Panc1 (cell line): Measurements from ENCODE around the gene CABP2. TPM values are rescaled to one million over a fixed set of nuclear protein-coding genes. Genes with fewer than 3 reads are reported as not detected.

ENCODE experiments used
- ATAC-seq: fragments of 200-7000 bp; cut with Tn5 transposase; 2 replicates; pipeline ENCODE4 v1.9.1; 2020; ENCODE audit warnings: mild to moderate bottlenecking, moderate library complexity
- BruUV-seq: library from RNA; stranded (reverse); fragments of 400-500 nt; replicated peaks from 2 replicates; lab custom pipeline; 2021; lab: Mats Ljungman, UMichigan
- CTCF ChIA-PET: fragments of 300-600 bp; sonication (Branson Sonifier 250); formaldehyde crosslinking; loops from one replicate; lab custom pipeline; 2022; ENCODE audit warnings: antibody characterized with exemption; lab: Charles Lee
- POLR2A ChIA-PET: fragments of 300-600 bp; sonication (Branson Sonifier 250); formaldehyde crosslinking; loops from one replicate; lab custom pipeline; 2022; ENCODE audit warnings: antibody characterized with exemption; lab: Charles Lee
- DNase-seq: peaks from one replicate; pipeline ENCODE4 v3.0.0-alpha.2; 2010; ENCODE audit warnings: low read depth, low spot score
- H3K27ac ChIP-seq: 2 replicates; pipeline ENCODE4 v1.5.1; 2011; ENCODE audit warnings: mild to moderate bottlenecking, low read length, inconsistent platforms
- H3K27me3 ChIP-seq: fragments of 200-500 bp; sonication (Bioruptor generic); 2 replicates; pipeline ENCODE4 v1.6.0; 2014; ENCODE audit warnings: low read length, inconsistent platforms; ENCODE audit not compliant: control insufficient read depth, insufficient read depth
- H3K36me3 ChIP-seq: fragments of 200-500 bp; sonication (Bioruptor generic); 2 replicates; pipeline ENCODE4 v1.5.1; 2014; ENCODE audit warnings: inconsistent platforms, mild to moderate bottlenecking, low read length, moderate library complexity; ENCODE audit not compliant: control insufficient read depth, insufficient read depth
- H3K4me1 ChIP-seq: 2 replicates; pipeline ENCODE4 v1.5.1; 2011; ENCODE audit warnings: inconsistent platforms, mild to moderate bottlenecking, low read length, moderate library complexity; ENCODE audit not compliant: control insufficient read depth, insufficient read depth
- H3K4me3 ChIP-seq, 2 experiments: 2 replicates each; pipeline ENCODE4 v1.5.1; 2011 to 2012; ENCODE audit warnings: low read depth in 2 of 2, low read length in 2 of 2, mild to moderate bottlenecking in 2 of 2, inconsistent platforms in 1 of 2, moderate library complexity in 1 of 2
- H3K9me3 ChIP-seq: fragments of 200-500 bp; sonication (Bioruptor generic); 2 replicates; pipeline ENCODE4 v1.5.1; 2014; ENCODE audit warnings: low read depth, mild to moderate bottlenecking, inconsistent platforms, low read length, moderate library complexity; ENCODE audit not compliant: control insufficient read depth, insufficient read depth
- CTCF ChIP-seq: fragments of 450-650 bp; IDR thresholded peaks from 2 replicates; pipeline ENCODE4 v1.5.1; 2017; ENCODE audit warnings: mild to moderate bottlenecking
- POLR2AphosphoS5 ChIP-seq: IDR thresholded peaks from 2 replicates; pipeline ENCODE4 v1.6.1; 2012; ENCODE audit warnings: mild to moderate bottlenecking, low read depth, low read length, moderate library complexity
- REST ChIP-seq, 2 experiments: IDR thresholded peaks; 2 replicates each; pipeline ENCODE4 v1.6.1; 2011 to 2012; ENCODE audit warnings: low read depth in 2 of 2, control low read depth in 1 of 2, low read length in 1 of 2, mild to moderate bottlenecking in 1 of 2, moderate library complexity in 1 of 2; ENCODE audit not compliant: insufficient read depth in 1 of 2
- SIN3A ChIP-seq: IDR thresholded peaks from 2 replicates; pipeline ENCODE4 v1.6.1; 2012; ENCODE audit warnings: low read depth, mild to moderate bottlenecking, low read length, moderate library complexity, borderline replicate concordance; ENCODE audit not compliant: insufficient read depth
- TCF7L2 ChIP-seq: IDR thresholded peaks from 2 replicates; pipeline ENCODE4 v1.6.1; 2011; ENCODE audit warnings: mild to moderate bottlenecking, low read depth, low read length, inconsistent platforms
- in situ Hi-C: cut with HindIII; loops from 2 replicates; pipeline ENCODE4 v1.10.0; 2016; ENCODE audit warnings: low sequenced_read_pairs, low pct_unique_long_range_greater_than_20kb
- intact Hi-C: fragments of 100-400 bp; cut with micrococcal nuclease; formaldehyde crosslinking; loops from one replicate; pipeline ENCODE4 v1.10.0; 2022; ENCODE audit not compliant: unreplicated experiment
- total RNA-seq: library from RNA; stranded (reverse); gene quantifications from one replicate; pipeline ENCODE4 v1.2.1, GENCODE V29; 2021; ENCODE audit not compliant: unreplicated experiment

Gene CABP2
- total RNA-seq, 1 experiment from 2014 or later, result not detected

- no peak for TF ChIP-seq TCF7L2
- TF ChIP-seq REST (IDR thresholded peaks at IDR 0.05; ENCODE audit: insufficient read depth in 1 of 2, low read depth in 2 of 2, low read length in 1 of 2), result no peak
- TF ChIP-seq SIN3A, result no peak
- TF ChIP-seq POLR2AphosphoS5, result no peak
- TF ChIP-seq CTCF, result no peak
- H3K27me3 ChIP-seq, result no peaks in the 10 kb centered on the region
- ChIA-PET CTCF (no interaction called here), POLR2A (no interaction called here)
- peaks cover 11% of the 10 kb centered on the region; the same call in 1 of the 2 replicates for H3K9me3 ChIP-seq
- no TSS peak for BruUV-seq
- intact Hi-C loops (no loop called here), in situ Hi-C loops (no loop called here)
- H3K4me3 ChIP-seq, result no peak overlapping the region
- DNase-seq (no peak), ATAC-seq (no peak)
- H3K4me1 ChIP-seq, result peaks cover under 1% of the 10 kb centered on the region; the same call in 1 of the 2 replicates
- H3K36me3 ChIP-seq, result no peaks in the 10 kb centered on the region
- H3K27ac ChIP-seq, result no peak overlapping the region
These were observed 16.3 kb upstream of the CABP2 start for GRCh38 chr11:67539550-67539949.

- ATAC-seq, result peak; percentile 23; the same call in 1 of the 2 replicates
- ChIA-PET POLR2A (no interaction called here), CTCF (no interaction called here)
These were observed 15.7 kb upstream of the CABP2 start for GRCh38 chr11:67538823-67539505.

More at GRCh38 chr11:67538823-67539505, 15.7 kb upstream of the CABP2 start:
- Histone ChIP-seq H3K4me1 (no peaks in the 10 kb centered on the region; the same call in 1 of the 2 replicates), H3K27ac (no peak overlapping the region), H3K36me3 (no peaks in the 10 kb centered on the region), H3K4me3 (no peak overlapping the region), H3K27me3 (no peaks in the 10 kb centered on the region), H3K9me3 (peaks cover 17% of the 10 kb centered on the region; the same call in 1 of the 2 replicates)
- intact Hi-C loops, result no loop called here
- DNase-seq, result no peak
- TF ChIP-seq POLR2AphosphoS5 (no peak), TCF7L2 (no peak), SIN3A (no peak), CTCF (no peak), REST (IDR thresholded peaks at IDR 0.05; ENCODE audit: insufficient read depth in 1 of 2, low read depth in 2 of 2, low read length in 1 of 2) (no peak)
- in situ Hi-C loops, result no loop called here
- no TSS peak for BruUV-seq
